WTC11 (cell line): Measurements from ENCODE around the gene SVOPL. TPM values are rescaled to one million over a fixed set of nuclear protein-coding genes. Genes with fewer than 3 reads are reported as not detected.

ENCODE experiments used
- ATAC-seq: fragments of 200-7000 bp; cut with Tn5 transposase; 2 replicates; pipeline ENCODE4 v1.10.0; 2021; ENCODE audit warnings: mild to moderate bottlenecking, moderate library complexity
- CTCF ChIA-PET: fragments of 300-600 bp; sonication (Branson Sonifier 250); formaldehyde crosslinking; loops from one replicate; lab custom pipeline; 2021; ENCODE audit warnings: antibody characterized with exemption; lab: Charles Lee
- POLR2A ChIA-PET: fragments of 350-600 bp; sonication (Branson Sonifier 250); formaldehyde crosslinking; loops from one replicate; lab custom pipeline; 2021; ENCODE audit warnings: antibody characterized with exemption; lab: Charles Lee
- DNase-seq: peaks from one replicate; pipeline ENCODE4 v3.0.0; 2021; ENCODE audit warnings: low spot score
- H3K27ac Mint-ChIP-seq: 2 replicates; pipeline ENCODE4 v1.8.0; 2021; ENCODE audit warnings: mixed read lengths
- H3K27me3 Mint-ChIP-seq: 2 replicates; pipeline ENCODE4 v1.8.0; 2021; ENCODE audit warnings: low read depth, mild to moderate bottlenecking, moderate library complexity, mixed read lengths
- H3K36me3 Mint-ChIP-seq: 2 replicates; pipeline ENCODE4 v1.8.0; 2021; ENCODE audit warnings: mixed read lengths
- H3K4me1 Mint-ChIP-seq: 2 replicates; pipeline ENCODE4 v1.8.0; 2022; ENCODE audit warnings: mixed read lengths
- H3K4me3 Mint-ChIP-seq: 2 replicates; pipeline ENCODE4 v1.8.0; 2021; ENCODE audit warnings: mild to moderate bottlenecking, moderate library complexity, mixed read lengths
- H3K9me3 Mint-ChIP-seq: 2 replicates; pipeline ENCODE4 v1.8.0; 2021; ENCODE audit warnings: mixed read lengths
- ESRRA ChIP-seq: sonication (generic); formaldehyde crosslinking; IDR thresholded peaks from 2 replicates; pipeline ENCODE4 v1.8.1; 2022; ENCODE audit warnings: mild to moderate bottlenecking, missing genetic modification reagents, borderline replicate concordance
- FOXK1 ChIP-seq: sonication (generic); formaldehyde crosslinking; IDR thresholded peaks from 2 replicates; pipeline ENCODE4 v1.8.0; 2022; ENCODE audit warnings: mild to moderate bottlenecking, moderate library complexity, missing genetic modification reagents
- GABPB1 ChIP-seq: sonication (generic); formaldehyde crosslinking; IDR thresholded peaks from 2 replicates; pipeline ENCODE4 v1.8.1; 2023; ENCODE audit warnings: mild to moderate bottlenecking, missing genetic modification reagents
- MYBL2 ChIP-seq: sonication (generic); formaldehyde crosslinking; IDR thresholded peaks from 2 replicates; pipeline ENCODE4 v1.8.1; 2023; ENCODE audit warnings: mild to moderate bottlenecking, moderate library complexity, missing genetic modification reagents
- NR3C1 ChIP-seq: sonication (generic); formaldehyde crosslinking; conservative IDR thresholded peaks from 2 replicates; pipeline ENCODE4 v1.8.1; 2023; ENCODE audit warnings: low read depth, mild to moderate bottlenecking, missing genetic modification reagents
- OVOL2 ChIP-seq: fragments of 250-450 bp; sonication (Bioruptor Pico); IDR thresholded peaks from 2 replicates; pipeline ENCODE4 v1.9.0; 2021; ENCODE audit warnings: mild to moderate bottlenecking, borderline replicate concordance
- PRRX2 ChIP-seq: fragments of 250-450 bp; sonication (Bioruptor Pico); IDR thresholded peaks from 2 replicates; pipeline ENCODE4 v1.8.0; 2021; ENCODE audit warnings: mild to moderate bottlenecking
- SP1 ChIP-seq: sonication (generic); formaldehyde crosslinking; conservative IDR thresholded peaks from 2 replicates; pipeline ENCODE4 v1.8.1; 2022; ENCODE audit warnings: missing genetic modification reagents
- TP53 ChIP-seq: sonication (generic); formaldehyde crosslinking; IDR thresholded peaks from 2 replicates; pipeline ENCODE4 v1.8.1; 2023; ENCODE audit warnings: mild to moderate bottlenecking, missing genetic modification reagents
- ZNF121 ChIP-seq: sonication (generic); formaldehyde crosslinking; IDR thresholded peaks from 2 replicates; pipeline ENCODE4 v1.8.0; 2023; ENCODE audit warnings: missing genetic modification reagents
- ZNF138 ChIP-seq: sonication (generic); formaldehyde crosslinking; conservative IDR thresholded peaks from 2 replicates; pipeline ENCODE4 v1.8.1; 2022; ENCODE audit warnings: mild to moderate bottlenecking, moderate library complexity, missing genetic modification reagents
- ZNF232 ChIP-seq: sonication (generic); formaldehyde crosslinking; IDR thresholded peaks from 2 replicates; pipeline ENCODE4 v1.8.0; 2022; ENCODE audit warnings: mild to moderate bottlenecking, missing genetic modification reagents
- ZNF396 ChIP-seq: fragments of 250-450 bp; sonication (Bioruptor Pico); IDR thresholded peaks from 2 replicates; pipeline ENCODE4 v1.8.0; 2021; ENCODE audit warnings: mild to moderate bottlenecking, moderate library complexity, borderline replicate concordance
- ZNF416 ChIP-seq: fragments of 250-450 bp; sonication (Bioruptor Pico); IDR thresholded peaks from 2 replicates; pipeline ENCODE4 v1.9.0; 2021; ENCODE audit warnings: mild to moderate bottlenecking, inconsistent platforms
- total RNA-seq: library from RNA; stranded (reverse); gene quantifications from 3 replicates; pipeline ENCODE4 v1.2.3, GENCODE V29; 2021
- TF ChIP-seq, protein P1 (sequence below): sonication (generic); formaldehyde crosslinking; IDR thresholded peaks from 2 replicates; pipeline ENCODE4 v1.8.0; 2022; ENCODE audit warnings: mild to moderate bottlenecking, missing genetic modification reagents
- TF ChIP-seq, protein P2 (sequence below): fragments of 250-450 bp; sonication (Bioruptor Pico); IDR thresholded peaks from 2 replicates; pipeline ENCODE4 v1.9.0; 2021; ENCODE audit warnings: mild to moderate bottlenecking, borderline replicate concordance
- TF ChIP-seq, protein P3 (sequence below): sonication (generic); formaldehyde crosslinking; IDR thresholded peaks from 2 replicates; pipeline ENCODE4 v1.8.1; 2022; ENCODE audit warnings: missing genetic modification reagents, borderline replicate concordance
- TF ChIP-seq, protein P4 (sequence below): sonication (generic); formaldehyde crosslinking; IDR thresholded peaks from 2 replicates; pipeline ENCODE4 v1.8.1; 2023; ENCODE audit warnings: mild to moderate bottlenecking, moderate library complexity, missing genetic modification reagents
- TF ChIP-seq, protein P5 (sequence below): fragments of 200-600 bp; IDR thresholded peaks from 2 replicates; pipeline ENCODE4 v1.8.0; 2022; ENCODE audit warnings: antibody characterized with exemption
- TF ChIP-seq, protein P6 (sequence below): sonication (generic); formaldehyde crosslinking; IDR thresholded peaks from 2 replicates; pipeline ENCODE4 v1.8.0; 2023; ENCODE audit warnings: missing genetic modification reagents

Gene SVOPL
- total RNA-seq, 1 experiment from 2014 or later: 1.9 TPM

DNA sequence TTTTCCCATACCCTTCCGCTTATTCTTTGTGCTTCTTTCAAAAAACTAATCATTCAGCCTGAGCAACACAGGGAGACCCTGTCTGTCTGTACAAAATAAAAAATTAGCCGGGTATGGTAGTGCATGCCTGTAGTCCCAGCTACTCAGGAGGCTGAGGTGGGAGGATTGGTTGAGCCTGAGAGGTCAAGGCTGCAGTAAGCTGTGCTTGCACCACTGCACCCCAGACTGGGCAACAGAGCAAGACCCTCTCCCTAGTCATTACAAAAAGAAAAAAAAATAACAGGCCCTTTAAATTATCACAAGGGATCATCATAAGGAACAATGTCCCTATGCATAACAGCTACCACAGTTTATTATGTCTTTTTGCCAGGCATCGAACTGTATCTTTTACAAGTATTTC, 121.5 kb downstream of the SVOPL start:
- ATAC-seq: no peak
- Mint-ChIP-seq H3K27me3 (no peaks in the 10 kb centered on the region), H3K4me3 (no peak overlapping the region), H3K4me1 (peaks cover 5% of the 10 kb centered on the region; the same call in 1 of the 2 replicates), H3K9me3 (no peaks in the 10 kb centered on the region), H3K27ac (no peak overlapping the region), H3K36me3 (peaks cover 85% of the 10 kb centered on the region)
- DNase-seq: no peak
- POLR2A ChIA-PET: no interaction called here
- CTCF ChIA-PET: no interaction called here
- TF ChIP-seq FOXK1: no peak
- TF ChIP-seq ZNF121 (CRISPR knock-in tag): peak; percentile 92
- TF ChIP-seq, protein P1, sequence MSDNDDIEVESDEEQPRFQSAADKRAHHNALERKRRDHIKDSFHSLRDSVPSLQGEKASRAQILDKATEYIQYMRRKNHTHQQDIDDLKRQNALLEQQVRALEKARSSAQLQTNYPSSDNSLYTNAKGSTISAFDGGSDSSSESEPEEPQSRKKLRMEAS: no peak

DNA sequence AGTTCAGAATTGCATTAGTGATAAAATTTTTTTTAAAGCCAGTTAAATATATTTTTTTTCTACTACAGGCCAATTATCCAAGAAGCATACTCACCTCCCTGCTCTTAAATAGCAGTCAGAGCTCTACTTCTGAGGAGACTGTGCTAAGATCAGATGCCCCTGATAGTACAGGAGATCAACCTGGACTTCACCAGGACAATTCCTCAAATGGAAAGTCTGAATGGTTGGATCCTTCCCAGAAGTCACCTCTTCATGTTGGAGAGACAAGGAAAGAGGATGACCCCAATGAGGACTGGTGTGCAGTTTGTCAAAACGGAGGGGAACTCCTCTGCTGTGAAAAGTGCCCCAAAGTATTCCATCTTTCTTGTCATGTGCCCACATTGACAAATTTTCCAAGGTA, 122.0 kb downstream of the SVOPL start:
- ATAC-seq: no peak
- CTCF ChIA-PET: no interaction called here
- no peak for TF ChIP-seq ZNF416
- TF ChIP-seq SP1 (CRISPR knock-in tag): no peak
- TF ChIP-seq, all 79 proteins: peak for 0
- no peak for DNase-seq
- POLR2A ChIA-PET: no interaction called here
- Mint-ChIP-seq H3K4me1 (peaks cover 5% of the 10 kb centered on the region; the same call in 1 of the 2 replicates), H3K36me3 (peaks cover 83% of the 10 kb centered on the region), H3K27ac (no peak overlapping the region), H3K4me3 (no peak overlapping the region), H3K9me3 (no peaks in the 10 kb centered on the region), H3K27me3 (no peaks in the 10 kb centered on the region)

DNA sequence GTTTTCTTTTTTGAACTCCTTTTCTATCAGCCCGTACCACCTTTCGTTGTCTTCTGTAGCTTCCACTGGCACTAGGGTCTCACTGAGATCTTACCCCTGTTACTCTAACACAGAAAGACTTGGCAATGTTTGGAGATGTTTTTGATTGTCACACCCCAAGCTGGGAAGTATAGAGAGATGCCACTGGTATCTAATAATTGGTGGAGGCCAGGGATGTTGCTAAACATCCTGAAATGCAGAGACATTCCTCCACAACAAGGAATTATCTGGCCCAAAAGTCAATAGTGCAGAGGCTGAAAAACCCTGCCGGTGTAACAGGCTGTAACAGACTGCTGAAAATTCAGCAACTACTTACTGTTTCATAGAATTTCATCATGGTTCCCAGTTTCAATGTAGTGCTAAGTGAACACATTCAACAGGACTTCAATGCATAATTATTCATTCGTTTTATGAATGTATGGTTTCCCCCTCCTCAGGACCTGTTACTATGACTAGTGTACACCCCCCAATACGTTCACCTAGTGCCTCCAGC, 125.2 kb downstream of the SVOPL start:
- POLR2A ChIA-PET: interaction anchor here (0.5 kb wide), 1 partner anchor 37 kb away, joined by 3 read pairs; no protein-coding TSS in a partner anchor
- Mint-ChIP-seq H3K36me3 (peaks cover 82% of the 10 kb centered on the region), H3K4me1 (peaks cover 5% of the 10 kb centered on the region; the same call in 1 of the 2 replicates), H3K27me3 (no peaks in the 10 kb centered on the region), H3K9me3 (no peaks in the 10 kb centered on the region), H3K4me3 (no peak overlapping the region), H3K27ac (peak overlapping the region; percentile 64)
- DNase-seq (no peak), ATAC-seq (no peak)
- CTCF ChIA-PET: no interaction called here
- TF ChIP-seq GABPB1 (CRISPR knock-in tag): peak; percentile 69
- TF ChIP-seq ZNF138 (CRISPR knock-in tag): no peak

DNA sequence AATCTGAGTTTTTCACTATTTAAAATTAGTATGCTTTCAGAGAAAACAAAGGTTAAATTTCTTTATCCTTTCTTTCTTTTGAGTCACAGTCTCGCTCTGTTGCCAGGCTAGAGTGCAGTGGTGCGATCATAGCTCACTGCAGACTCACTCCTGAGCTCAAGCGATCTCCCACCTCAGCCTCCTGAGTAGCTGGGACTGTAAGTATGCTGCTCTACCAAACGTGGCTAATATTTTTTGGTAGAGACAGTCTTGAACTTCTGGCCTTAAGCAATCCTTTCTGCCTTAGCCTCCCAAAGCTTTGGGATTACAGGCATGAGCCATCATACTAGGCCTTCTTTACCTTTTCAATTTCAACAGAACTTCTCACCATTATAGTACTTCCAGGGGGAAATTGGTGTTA, 127.4 kb downstream of the SVOPL start:
- Mint-ChIP-seq H3K9me3 (no peaks in the 10 kb centered on the region), H3K27ac (no peak overlapping the region), H3K4me1 (peaks cover 5% of the 10 kb centered on the region; the same call in 1 of the 2 replicates), H3K36me3 (peaks cover 79% of the 10 kb centered on the region), H3K27me3 (no peaks in the 10 kb centered on the region), H3K4me3 (no peak overlapping the region)
- CTCF ChIA-PET: no interaction called here
- POLR2A ChIA-PET: no interaction called here
- no peak for ATAC-seq
- no peak for DNase-seq
- TF ChIP-seq ESRRA (CRISPR knock-in tag) (no peak), FOXK1 (no peak), NR3C1 (CRISPR knock-in tag) (no peak), OVOL2 (CRISPR knock-in tag) (no peak), ZNF232 (CRISPR knock-in tag) (no peak), PRRX2 (no peak), MYBL2 (CRISPR knock-in tag) (no peak), ZNF396 (no peak), TP53 (CRISPR knock-in tag) (no peak)
- TF ChIP-seq, protein P2, sequence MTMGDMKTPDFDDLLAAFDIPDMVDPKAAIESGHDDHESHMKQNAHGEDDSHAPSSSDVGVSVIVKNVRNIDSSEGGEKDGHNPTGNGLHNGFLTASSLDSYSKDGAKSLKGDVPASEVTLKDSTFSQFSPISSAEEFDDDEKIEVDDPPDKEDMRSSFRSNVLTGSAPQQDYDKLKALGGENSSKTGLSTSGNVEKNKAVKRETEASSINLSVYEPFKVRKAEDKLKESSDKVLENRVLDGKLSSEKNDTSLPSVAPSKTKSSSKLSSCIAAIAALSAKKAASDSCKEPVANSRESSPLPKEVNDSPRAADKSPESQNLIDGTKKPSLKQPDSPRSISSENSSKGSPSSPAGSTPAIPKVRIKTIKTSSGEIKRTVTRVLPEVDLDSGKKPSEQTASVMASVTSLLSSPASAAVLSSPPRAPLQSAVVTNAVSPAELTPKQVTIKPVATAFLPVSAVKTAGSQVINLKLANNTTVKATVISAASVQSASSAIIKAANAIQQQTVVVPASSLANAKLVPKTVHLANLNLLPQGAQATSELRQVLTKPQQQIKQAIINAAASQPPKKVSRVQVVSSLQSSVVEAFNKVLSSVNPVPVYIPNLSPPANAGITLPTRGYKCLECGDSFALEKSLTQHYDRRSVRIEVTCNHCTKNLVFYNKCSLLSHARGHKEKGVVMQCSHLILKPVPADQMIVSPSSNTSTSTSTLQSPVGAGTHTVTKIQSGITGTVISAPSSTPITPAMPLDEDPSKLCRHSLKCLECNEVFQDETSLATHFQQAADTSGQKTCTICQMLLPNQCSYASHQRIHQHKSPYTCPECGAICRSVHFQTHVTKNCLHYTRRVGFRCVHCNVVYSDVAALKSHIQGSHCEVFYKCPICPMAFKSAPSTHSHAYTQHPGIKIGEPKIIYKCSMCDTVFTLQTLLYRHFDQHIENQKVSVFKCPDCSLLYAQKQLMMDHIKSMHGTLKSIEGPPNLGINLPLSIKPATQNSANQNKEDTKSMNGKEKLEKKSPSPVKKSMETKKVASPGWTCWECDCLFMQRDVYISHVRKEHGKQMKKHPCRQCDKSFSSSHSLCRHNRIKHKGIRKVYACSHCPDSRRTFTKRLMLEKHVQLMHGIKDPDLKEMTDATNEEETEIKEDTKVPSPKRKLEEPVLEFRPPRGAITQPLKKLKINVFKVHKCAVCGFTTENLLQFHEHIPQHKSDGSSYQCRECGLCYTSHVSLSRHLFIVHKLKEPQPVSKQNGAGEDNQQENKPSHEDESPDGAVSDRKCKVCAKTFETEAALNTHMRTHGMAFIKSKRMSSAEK (CRISPR knock-in tag): no peak
- TF ChIP-seq, protein P3, sequence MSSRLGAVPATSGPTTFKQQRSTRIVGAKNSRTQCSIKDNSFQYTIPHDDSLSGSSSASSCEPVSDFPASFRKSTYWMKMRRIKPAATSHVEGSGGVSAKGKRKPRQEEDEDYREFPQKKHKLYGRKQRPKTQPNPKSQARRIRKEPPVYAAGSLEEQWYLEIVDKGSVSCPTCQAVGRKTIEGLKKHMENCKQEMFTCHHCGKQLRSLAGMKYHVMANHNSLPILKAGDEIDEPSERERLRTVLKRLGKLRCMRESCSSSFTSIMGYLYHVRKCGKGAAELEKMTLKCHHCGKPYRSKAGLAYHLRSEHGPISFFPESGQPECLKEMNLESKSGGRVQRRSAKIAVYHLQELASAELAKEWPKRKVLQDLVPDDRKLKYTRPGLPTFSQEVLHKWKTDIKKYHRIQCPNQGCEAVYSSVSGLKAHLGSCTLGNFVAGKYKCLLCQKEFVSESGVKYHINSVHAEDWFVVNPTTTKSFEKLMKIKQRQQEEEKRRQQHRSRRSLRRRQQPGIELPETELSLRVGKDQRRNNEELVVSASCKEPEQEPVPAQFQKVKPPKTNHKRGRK: no peak
- TF ChIP-seq, protein P4, sequence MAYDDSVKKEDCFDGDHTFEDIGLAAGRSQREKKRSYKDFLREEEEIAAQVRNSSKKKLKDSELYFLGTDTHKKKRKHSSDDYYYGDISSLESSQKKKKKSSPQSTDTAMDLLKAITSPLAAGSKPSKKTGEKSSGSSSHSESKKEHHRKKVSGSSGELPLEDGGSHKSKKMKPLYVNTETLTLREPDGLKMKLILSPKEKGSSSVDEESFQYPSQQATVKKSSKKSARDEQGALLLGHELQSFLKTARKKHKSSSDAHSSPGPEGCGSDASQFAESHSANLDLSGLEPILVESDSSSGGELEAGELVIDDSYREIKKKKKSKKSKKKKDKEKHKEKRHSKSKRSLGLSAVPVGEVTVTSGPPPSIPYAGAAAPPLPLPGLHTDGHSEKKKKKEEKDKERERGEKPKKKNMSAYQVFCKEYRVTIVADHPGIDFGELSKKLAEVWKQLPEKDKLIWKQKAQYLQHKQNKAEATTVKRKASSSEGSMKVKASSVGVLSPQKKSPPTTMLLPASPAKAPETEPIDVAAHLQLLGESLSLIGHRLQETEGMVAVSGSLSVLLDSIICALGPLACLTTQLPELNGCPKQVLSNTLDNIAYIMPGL: no peak
- TF ChIP-seq, protein P5, sequence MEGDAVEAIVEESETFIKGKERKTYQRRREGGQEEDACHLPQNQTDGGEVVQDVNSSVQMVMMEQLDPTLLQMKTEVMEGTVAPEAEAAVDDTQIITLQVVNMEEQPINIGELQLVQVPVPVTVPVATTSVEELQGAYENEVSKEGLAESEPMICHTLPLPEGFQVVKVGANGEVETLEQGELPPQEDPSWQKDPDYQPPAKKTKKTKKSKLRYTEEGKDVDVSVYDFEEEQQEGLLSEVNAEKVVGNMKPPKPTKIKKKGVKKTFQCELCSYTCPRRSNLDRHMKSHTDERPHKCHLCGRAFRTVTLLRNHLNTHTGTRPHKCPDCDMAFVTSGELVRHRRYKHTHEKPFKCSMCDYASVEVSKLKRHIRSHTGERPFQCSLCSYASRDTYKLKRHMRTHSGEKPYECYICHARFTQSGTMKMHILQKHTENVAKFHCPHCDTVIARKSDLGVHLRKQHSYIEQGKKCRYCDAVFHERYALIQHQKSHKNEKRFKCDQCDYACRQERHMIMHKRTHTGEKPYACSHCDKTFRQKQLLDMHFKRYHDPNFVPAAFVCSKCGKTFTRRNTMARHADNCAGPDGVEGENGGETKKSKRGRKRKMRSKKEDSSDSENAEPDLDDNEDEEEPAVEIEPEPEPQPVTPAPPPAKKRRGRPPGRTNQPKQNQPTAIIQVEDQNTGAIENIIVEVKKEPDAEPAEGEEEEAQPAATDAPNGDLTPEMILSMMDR: no peak
- TF ChIP-seq, protein P6, sequence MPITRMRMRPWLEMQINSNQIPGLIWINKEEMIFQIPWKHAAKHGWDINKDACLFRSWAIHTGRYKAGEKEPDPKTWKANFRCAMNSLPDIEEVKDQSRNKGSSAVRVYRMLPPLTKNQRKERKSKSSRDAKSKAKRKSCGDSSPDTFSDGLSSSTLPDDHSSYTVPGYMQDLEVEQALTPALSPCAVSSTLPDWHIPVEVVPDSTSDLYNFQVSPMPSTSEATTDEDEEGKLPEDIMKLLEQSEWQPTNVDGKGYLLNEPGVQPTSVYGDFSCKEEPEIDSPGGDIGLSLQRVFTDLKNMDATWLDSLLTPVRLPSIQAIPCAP: no peak
